Thyroid gland (tissue), 4 donors: ENCODE results near the gene RPS6KA1.

Experiments used
- CTCF ChIP-seq, 6 experiments: fragments of 200-600 bp in 3 of 6; fragments of 450-650 bp in 3 of 6; sonication (generic) in 3 of 6; IDR thresholded peaks; one replicate each; pipeline ENCODE4 v1.5.1; 2016 to 2019; ENCODE audit warnings: antibody characterized with exemption in 6 of 6, mild to moderate bottlenecking in 2 of 6, inconsistent platforms in 1 of 6, moderate library complexity in 1 of 6
- POLR2A ChIP-seq, 2 donors: fragments of 450-650 bp; IDR thresholded peaks; one replicate each; pipeline ENCODE4 v1.6.1; 2017; ENCODE audit warnings: antibody characterized with exemption in 2 of 2, mild to moderate bottlenecking in 2 of 2, moderate library complexity in 1 of 2

GRCh38 chr1:26518355-26518754, 11.2 kb upstream of the RPS6KA1 start:
- TF ChIP-seq CTCF (IDR thresholded peaks at IDR 0.05) = no peak
- no peak for TF ChIP-seq POLR2A (IDR thresholded peaks at IDR 0.05)
